Measurements from ENCODE around the gene SHROOM3.

SHROOM3 gene

DNA sequence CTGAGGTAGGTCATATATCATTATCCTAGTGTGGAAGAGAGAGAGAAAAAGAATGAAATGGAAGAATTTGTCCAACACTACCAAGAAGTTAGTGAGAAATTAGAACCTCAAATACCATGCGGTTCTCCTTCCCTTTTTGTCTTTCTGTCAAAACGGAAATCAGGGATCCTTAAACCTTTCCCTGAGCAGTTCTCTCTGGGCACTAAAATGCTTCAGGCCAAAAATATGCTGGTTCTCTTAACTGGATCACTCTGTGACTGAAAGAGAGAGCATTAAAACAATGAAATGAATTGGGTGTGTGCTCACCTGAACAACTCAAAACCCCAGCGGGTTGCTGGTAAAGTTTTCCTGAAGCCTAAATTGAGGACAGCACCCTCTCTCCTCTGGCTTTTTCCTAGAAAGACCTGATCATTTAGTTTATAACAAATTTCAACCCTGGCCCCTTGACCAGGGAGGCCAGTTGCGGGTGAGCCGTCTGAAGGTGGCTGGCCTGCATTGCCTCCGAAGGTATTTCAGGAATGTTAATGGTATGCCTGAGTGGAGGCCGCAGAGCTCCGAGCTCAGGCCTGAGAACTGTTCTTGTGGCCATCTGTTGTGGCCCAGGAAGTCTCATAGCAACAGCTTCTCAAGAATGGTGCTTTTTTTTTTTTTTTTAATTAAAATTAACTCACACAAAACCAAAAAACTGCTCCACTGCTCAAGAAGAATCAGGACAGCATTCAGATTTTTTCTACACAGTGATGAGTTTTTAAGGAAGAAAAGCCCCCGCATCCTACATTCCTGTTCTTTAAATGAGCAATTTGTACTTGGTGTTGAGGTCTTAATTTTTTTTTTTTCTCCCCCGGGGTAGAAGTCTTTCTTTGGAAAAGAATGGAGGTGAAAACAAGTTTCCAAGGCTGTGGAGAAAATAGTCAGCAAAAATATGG, 155.1 kb downstream of the SHROOM3 start:
- no peak for DNase-seq (ENCODE audit: low spot score)
- TF ChIP-seq, protein P1, sequence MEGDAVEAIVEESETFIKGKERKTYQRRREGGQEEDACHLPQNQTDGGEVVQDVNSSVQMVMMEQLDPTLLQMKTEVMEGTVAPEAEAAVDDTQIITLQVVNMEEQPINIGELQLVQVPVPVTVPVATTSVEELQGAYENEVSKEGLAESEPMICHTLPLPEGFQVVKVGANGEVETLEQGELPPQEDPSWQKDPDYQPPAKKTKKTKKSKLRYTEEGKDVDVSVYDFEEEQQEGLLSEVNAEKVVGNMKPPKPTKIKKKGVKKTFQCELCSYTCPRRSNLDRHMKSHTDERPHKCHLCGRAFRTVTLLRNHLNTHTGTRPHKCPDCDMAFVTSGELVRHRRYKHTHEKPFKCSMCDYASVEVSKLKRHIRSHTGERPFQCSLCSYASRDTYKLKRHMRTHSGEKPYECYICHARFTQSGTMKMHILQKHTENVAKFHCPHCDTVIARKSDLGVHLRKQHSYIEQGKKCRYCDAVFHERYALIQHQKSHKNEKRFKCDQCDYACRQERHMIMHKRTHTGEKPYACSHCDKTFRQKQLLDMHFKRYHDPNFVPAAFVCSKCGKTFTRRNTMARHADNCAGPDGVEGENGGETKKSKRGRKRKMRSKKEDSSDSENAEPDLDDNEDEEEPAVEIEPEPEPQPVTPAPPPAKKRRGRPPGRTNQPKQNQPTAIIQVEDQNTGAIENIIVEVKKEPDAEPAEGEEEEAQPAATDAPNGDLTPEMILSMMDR (IDR thresholded peaks at IDR 0.05; ENCODE audit: borderline replicate concordance, control extremely low read depth, extremely low read depth, insufficient read depth, missing control alignments): no peak
- in situ Hi-C loops (cut with MboI; ENCODE audit: low sequenced_read_pairs, unreplicated experiment): no loop called here

DNA sequence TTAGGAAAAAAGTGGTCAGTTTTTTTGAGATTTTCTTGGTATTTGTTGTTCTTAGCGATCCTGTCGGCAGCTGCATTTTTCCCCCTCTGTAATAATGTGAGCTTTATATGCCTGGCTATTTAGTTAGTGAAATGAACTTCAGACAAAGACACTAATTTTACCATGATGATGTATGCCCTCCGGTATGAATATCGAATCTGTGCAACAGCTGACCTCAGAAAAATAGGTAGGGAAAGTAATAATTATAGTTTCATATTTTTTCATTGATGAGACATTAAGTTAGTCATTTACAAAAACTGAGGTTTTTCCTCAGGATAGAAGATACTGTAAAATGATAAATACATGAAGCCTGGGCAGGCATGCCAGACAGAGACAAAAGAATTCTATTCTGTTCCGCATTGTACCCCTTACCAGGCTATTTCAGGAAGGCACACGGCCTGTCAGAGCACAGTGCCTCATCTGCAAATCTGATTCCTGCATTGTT, 155.8 kb downstream of the SHROOM3 start:
- no peak for DNase-seq (ENCODE audit: low spot score)
- in situ Hi-C loops (cut with MboI; ENCODE audit: low sequenced_read_pairs, unreplicated experiment): no loop called here
- TF ChIP-seq, protein P1 (IDR thresholded peaks at IDR 0.05; ENCODE audit: borderline replicate concordance, control extremely low read depth, extremely low read depth, insufficient read depth, missing control alignments): no peak

DNA sequence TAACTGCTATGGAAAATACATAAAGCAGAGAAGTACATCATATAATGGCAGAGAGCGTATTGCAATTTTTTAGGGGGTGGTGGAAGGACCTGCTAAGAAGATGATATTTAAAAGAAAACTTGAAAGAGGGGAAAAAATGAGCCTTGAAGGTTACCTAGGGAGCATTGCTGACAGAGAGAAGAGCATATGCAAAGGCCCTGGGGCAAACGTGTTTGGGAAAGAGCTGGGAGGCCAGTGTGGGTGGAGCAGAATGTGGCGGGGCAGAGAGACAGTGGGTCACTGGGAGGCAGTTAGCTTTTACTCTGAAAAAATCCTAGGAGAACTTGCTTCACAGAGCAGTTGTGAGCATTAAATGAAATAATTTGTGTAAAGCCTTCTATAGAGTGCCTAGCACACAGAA, 157.0 kb downstream of the SHROOM3 start:
- DNase-seq (ENCODE audit: low spot score): no peak
- TF ChIP-seq, protein P1 (IDR thresholded peaks at IDR 0.05; ENCODE audit: borderline replicate concordance, control extremely low read depth, extremely low read depth, insufficient read depth, missing control alignments): no peak
- in situ Hi-C loops (cut with MboI; ENCODE audit: low sequenced_read_pairs, unreplicated experiment): no loop called here

DNA sequence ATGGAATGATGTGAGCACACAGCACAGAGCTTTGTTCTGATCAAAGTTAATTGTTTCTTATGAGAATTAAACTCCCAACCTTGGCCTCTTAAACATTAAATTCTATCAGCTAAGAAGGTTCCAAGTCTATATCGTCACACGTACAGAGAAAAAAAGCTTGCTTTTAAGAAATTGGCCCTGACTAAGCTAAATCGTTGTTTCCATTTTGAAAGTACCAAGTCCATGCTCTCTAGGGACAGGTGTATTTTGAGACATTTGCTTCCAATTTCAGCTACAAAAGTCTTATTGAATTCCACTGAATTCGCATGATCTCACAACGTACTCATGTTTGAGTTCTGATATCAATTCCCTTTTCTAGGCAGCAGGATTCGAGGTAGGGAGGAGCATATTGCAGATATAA, 157.4 kb downstream of the SHROOM3 start:
- TF ChIP-seq, protein P1 (IDR thresholded peaks at IDR 0.05; ENCODE audit: borderline replicate concordance, control extremely low read depth, extremely low read depth, insufficient read depth, missing control alignments): no peak
- in situ Hi-C loops (cut with MboI; ENCODE audit: low sequenced_read_pairs, unreplicated experiment): no loop called here
- DNase-seq (ENCODE audit: low spot score): no peak

DNA sequence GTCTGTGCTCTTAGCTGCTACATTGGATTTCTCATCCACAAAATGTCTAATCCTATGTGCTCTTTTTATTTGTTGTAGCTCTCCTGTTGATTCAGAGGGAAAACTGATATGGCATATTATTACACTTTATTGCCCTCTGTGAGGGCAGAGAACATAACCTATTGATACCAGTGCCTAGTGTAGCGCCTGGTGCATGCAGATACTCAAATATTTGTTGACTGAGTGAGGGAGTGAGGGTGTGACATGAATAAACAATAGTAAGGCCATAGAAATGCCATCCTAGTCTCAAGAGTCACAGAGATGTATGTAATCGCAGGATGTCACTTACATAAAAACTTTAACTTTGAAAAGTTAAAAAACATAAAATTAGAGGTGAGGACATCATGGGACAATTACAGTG, 159.1 kb downstream of the SHROOM3 start:
- in situ Hi-C loops (cut with MboI; ENCODE audit: low sequenced_read_pairs, unreplicated experiment): no loop called here
- TF ChIP-seq, protein P1 (IDR thresholded peaks at IDR 0.05; ENCODE audit: borderline replicate concordance, control extremely low read depth, extremely low read depth, insufficient read depth, missing control alignments): no peak
- no peak for DNase-seq (ENCODE audit: low spot score)

DNA sequence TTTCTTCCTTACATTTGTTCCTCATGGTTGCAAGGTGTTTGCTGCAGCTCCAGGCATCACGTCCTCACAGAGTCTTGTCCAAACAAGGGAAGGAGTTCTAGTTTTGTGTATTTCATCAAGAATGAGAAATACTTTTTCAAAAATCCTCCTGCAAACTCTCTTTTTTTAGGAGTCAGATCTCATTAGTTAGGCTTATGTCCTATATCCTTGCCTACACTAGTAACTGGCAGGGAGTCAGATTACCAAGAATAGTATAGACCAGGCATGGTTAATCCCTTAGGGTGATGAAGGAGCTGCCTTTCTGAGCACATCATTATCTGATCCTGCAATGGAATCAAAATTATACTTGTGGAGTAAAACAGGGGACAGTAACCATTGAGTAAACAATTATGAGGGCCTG, 160.4 kb downstream of the SHROOM3 start:
- TF ChIP-seq, protein P1 (IDR thresholded peaks at IDR 0.05; ENCODE audit: borderline replicate concordance, control extremely low read depth, extremely low read depth, insufficient read depth, missing control alignments): no peak
- in situ Hi-C loops (cut with MboI; ENCODE audit: low sequenced_read_pairs, unreplicated experiment): no loop called here
- no peak for DNase-seq (ENCODE audit: low spot score)

All from GM13976 (cell line).